Measurements from ENCODE around the gene ITGA8.

DNA sequence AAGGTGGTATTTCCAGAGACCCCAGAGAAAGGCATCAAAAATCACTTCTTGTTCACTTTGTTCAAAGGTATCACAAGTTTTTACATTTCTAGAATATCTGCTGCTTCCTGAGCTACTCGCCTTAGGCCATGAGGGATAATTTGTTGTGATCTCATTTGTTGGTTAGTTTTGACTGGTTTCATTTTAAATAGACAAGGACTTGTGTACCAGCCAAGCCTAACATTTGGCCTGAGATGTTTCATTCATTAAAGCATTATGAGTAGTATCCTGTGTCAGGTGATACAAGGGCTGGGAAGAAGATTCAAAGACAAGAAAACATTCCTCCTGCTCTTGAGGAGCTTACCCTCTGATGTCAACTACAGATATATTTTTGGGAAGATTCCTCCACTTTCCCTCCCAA, 178.3 kb downstream of the ITGA8 start:
- TF ChIP-seq, protein P1, sequence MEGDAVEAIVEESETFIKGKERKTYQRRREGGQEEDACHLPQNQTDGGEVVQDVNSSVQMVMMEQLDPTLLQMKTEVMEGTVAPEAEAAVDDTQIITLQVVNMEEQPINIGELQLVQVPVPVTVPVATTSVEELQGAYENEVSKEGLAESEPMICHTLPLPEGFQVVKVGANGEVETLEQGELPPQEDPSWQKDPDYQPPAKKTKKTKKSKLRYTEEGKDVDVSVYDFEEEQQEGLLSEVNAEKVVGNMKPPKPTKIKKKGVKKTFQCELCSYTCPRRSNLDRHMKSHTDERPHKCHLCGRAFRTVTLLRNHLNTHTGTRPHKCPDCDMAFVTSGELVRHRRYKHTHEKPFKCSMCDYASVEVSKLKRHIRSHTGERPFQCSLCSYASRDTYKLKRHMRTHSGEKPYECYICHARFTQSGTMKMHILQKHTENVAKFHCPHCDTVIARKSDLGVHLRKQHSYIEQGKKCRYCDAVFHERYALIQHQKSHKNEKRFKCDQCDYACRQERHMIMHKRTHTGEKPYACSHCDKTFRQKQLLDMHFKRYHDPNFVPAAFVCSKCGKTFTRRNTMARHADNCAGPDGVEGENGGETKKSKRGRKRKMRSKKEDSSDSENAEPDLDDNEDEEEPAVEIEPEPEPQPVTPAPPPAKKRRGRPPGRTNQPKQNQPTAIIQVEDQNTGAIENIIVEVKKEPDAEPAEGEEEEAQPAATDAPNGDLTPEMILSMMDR (IDR thresholded peaks at IDR 0.05): no peak
- no peak for TF ChIP-seq POLR2A (IDR thresholded peaks at IDR 0.05)
